ENCODE data around the gene MAGEB4. TPM values are rescaled to one million over a fixed set of nuclear protein-coding genes. Genes with fewer than 3 reads are reported as not detected.
A peak's percentile ranks its signal among the peaks of the same experiment; 100 is the strongest.
"Not testable (repeated sequence)": the region's sequence is repeated elsewhere in the genome, so short reads cannot be mapped to it uniquely, and the experiment has no call there.

Gene MAGEB4
- not detected in 2 replicates for total RNA-seq (ENCODE audit: low replicate concordance)

- H3K4me1 ChIP-seq: no peaks in the 10 kb centered on the region
- H3F3A ChIP-seq (ENCODE audit: low read depth): no peaks in the 10 kb centered on the region
- H3K4me3 Mint-ChIP-seq: no peak within 1 kb of the TSS
- no peaks in the 10 kb centered on the region for H3K36me3 ChIP-seq
- no peak within 1 kb of the TSS for H3K27ac ChIP-seq
- H3K36me3 Mint-ChIP-seq: no peaks in the 10 kb centered on the region
- H3K27me3 Mint-ChIP-seq (ENCODE audit: insufficient read depth, low read depth): no peaks in the 10 kb centered on the region
- peaks cover 12% of the 10 kb centered on the region for H3K9me3 Mint-ChIP-seq
- no peak within 1 kb of the TSS for H3K9ac ChIP-seq
- no peak for TF ChIP-seq CTCF (IDR thresholded peaks at IDR 0.05)
- TF ChIP-seq EZH2 (IDR thresholded peaks at IDR 0.05): no peak
- no peak for TF ChIP-seq EZH2phosphoT487 (IDR thresholded peaks at IDR 0.05)
- no peak within 1 kb of the TSS for H3K4me3 ChIP-seq
- no peaks in the 10 kb centered on the region for H3K79me2 ChIP-seq (ENCODE audit: low read depth)
- no peaks in the 10 kb centered on the region for H4K20me1 ChIP-seq (ENCODE audit: low read depth)
- H3K4me1 Mint-ChIP-seq: no peaks in the 10 kb centered on the region
- H3K27me3 ChIP-seq: no peaks in the 10 kb centered on the region
- no peaks in the 10 kb centered on the region for H3K9me3 ChIP-seq (ENCODE audit: low read depth)
- no peak within 1 kb of the TSS for H2AFZ ChIP-seq (replicated peaks)
- no peak within 1 kb of the TSS for H3K27ac Mint-ChIP-seq
- peak; percentile 21 for DNase-seq (ENCODE audit: low spot score)
- H3K4me2 ChIP-seq: no peak within 1 kb of the TSS
Observed at GRCh38 chrX:30241724-30242415, at the start of gene MAGEB4. Gene MAGEB4, plus strand, starts transcription at chrX:30242000. Its CDS starts 136 bp downstream, at chrX:30242136.

GRCh38 chrX:30193910-30194309 is 47.9 kb upstream of the MAGEB4 start:
- H3K9me3 ChIP-seq (ENCODE audit: low read depth); H3K4me1 ChIP-seq; H3K27me3 Mint-ChIP-seq (ENCODE audit: insufficient read depth, low read depth); H3K27ac Mint-ChIP-seq; H3K27me3 ChIP-seq; H3K36me3 ChIP-seq; H3K4me3 Mint-ChIP-seq; DNase-seq (ENCODE audit: low spot score); H2AFZ ChIP-seq (replicated peaks); H3K79me2 ChIP-seq (ENCODE audit: low read depth); H3K9me3 Mint-ChIP-seq; H4K20me1 ChIP-seq (ENCODE audit: low read depth); H3K9ac ChIP-seq; H3K4me2 ChIP-seq; H3K36me3 Mint-ChIP-seq; H3K27ac ChIP-seq; H3F3A ChIP-seq (ENCODE audit: low read depth); H3K4me3 ChIP-seq; H3K4me1 Mint-ChIP-seq: not testable (repeated sequence)

- Mint-ChIP-seq H3K4me3 (no peak overlapping the region), H3K27me3 (ENCODE audit: insufficient read depth, low read depth) (no peaks in the 10 kb centered on the region), H3K27ac (no peak overlapping the region), H3K4me1 (no peaks in the 10 kb centered on the region), H3K36me3 (no peaks in the 10 kb centered on the region), H3K9me3 (no peaks in the 10 kb centered on the region)
- TF ChIP-seq EZH2 (IDR thresholded peaks at IDR 0.05) (no peak), CTCF (IDR thresholded peaks at IDR 0.05) (peak; percentile 46)
- Histone ChIP-seq H3K4me2 (no peak overlapping the region), H3K9me3 (ENCODE audit: low read depth) (no peaks in the 10 kb centered on the region), H3K4me1 (no peaks in the 10 kb centered on the region), H3K27me3 (no peaks in the 10 kb centered on the region), H4K20me1 (ENCODE audit: low read depth) (no peaks in the 10 kb centered on the region), H2AFZ (replicated peaks) (no peak overlapping the region), H3F3A (ENCODE audit: low read depth) (no peaks in the 10 kb centered on the region), H3K9ac (no peak overlapping the region), H3K4me3 (no peak overlapping the region), H3K27ac (no peak overlapping the region), H3K36me3 (no peaks in the 10 kb centered on the region), H3K79me2 (ENCODE audit: low read depth) (no peaks in the 10 kb centered on the region)
- DNase-seq (ENCODE audit: low spot score): peak; percentile 13
Observed at GRCh38 chrX:30196322-30196721, 45.5 kb upstream of the MAGEB4 start.

- TF ChIP-seq EZH2 (IDR thresholded peaks at IDR 0.05) (no peak), CTCF (IDR thresholded peaks at IDR 0.05) (no peak), EZH2phosphoT487 (IDR thresholded peaks at IDR 0.05) (no peak)
- H3K4me1 Mint-ChIP-seq: no peaks in the 10 kb centered on the region
- peaks cover 2% of the 10 kb centered on the region for H3K27me3 Mint-ChIP-seq (ENCODE audit: insufficient read depth, low read depth)
- H3K36me3 Mint-ChIP-seq: no peaks in the 10 kb centered on the region
- H4K20me1 ChIP-seq (ENCODE audit: low read depth): no peaks in the 10 kb centered on the region
- H3K27ac ChIP-seq: no peak overlapping the region
- H3K9me3 Mint-ChIP-seq: peaks cover 4% of the 10 kb centered on the region
- H3K4me3 Mint-ChIP-seq: no peak overlapping the region
- no peaks in the 10 kb centered on the region for H3K79me2 ChIP-seq (ENCODE audit: low read depth)
- H3F3A ChIP-seq (ENCODE audit: low read depth): no peaks in the 10 kb centered on the region
- H3K4me3 ChIP-seq: no peak overlapping the region
- H3K27me3 ChIP-seq: no peaks in the 10 kb centered on the region
- H3K4me2 ChIP-seq: no peak overlapping the region
- peaks cover 3% of the 10 kb centered on the region for H3K9me3 ChIP-seq (ENCODE audit: low read depth)
- no peak for DNase-seq (ENCODE audit: low spot score)
- H3K9ac ChIP-seq: no peak overlapping the region
- no peaks in the 10 kb centered on the region for H3K36me3 ChIP-seq
- H3K27ac Mint-ChIP-seq: no peak overlapping the region
- no peak overlapping the region for H2AFZ ChIP-seq (replicated peaks)
- no peaks in the 10 kb centered on the region for H3K4me1 ChIP-seq
Observed at GRCh38 chrX:30212172-30212571, 29.6 kb upstream of the MAGEB4 start.

All from neural progenitor cell (in vitro differentiated cells).